HepG2 (cell line): Measurements from ENCODE around the gene NLGN2. TPM values are rescaled to one million over a fixed set of nuclear protein-coding genes. Genes with fewer than 3 reads are reported as not detected.
A peak's percentile ranks its signal among the peaks of the same experiment; 100 is the strongest.

ENCODE experiments used
- ATF7 ChIP-seq, 2 experiments: fragments of 450-650 bp in 1 of 2; sonication (generic) in 1 of 2; formaldehyde crosslinking in 1 of 2; IDR thresholded peaks; 2 replicates each; pipeline versions ENCODE4 v1.4.0 to v1.6.1; 2016 to 2020; ENCODE audit warnings: antibody characterized with exemption in 1 of 2, mild to moderate bottlenecking in 1 of 2, missing genetic modification reagents in 1 of 2
- CAMTA2 ChIP-seq: sonication (generic); formaldehyde crosslinking; IDR thresholded peaks from 2 replicates; pipeline ENCODE4 v1.4.0; 2020; ENCODE audit warnings: mild to moderate bottlenecking, missing genetic modification reagents, borderline replicate concordance
- FOXP1 ChIP-seq, 2 experiments: fragments of 450-650 bp in 1 of 2; IDR thresholded peaks; 2 replicates each; pipeline ENCODE4 v1.6.1; 2017 to 2018; ENCODE audit warnings: antibody characterized with exemption in 1 of 2
- HMGA1 ChIP-seq: sonication (generic); formaldehyde crosslinking; conservative IDR thresholded peaks from 2 replicates; pipeline ENCODE4 v1.4.0; 2020; ENCODE audit warnings: missing genetic modification reagents
- KDM4B ChIP-seq: sonication (generic); formaldehyde crosslinking; IDR thresholded peaks from 2 replicates; pipeline ENCODE4 v1.4.0; 2020; ENCODE audit warnings: missing genetic modification reagents
- PAF1 ChIP-seq: IDR thresholded peaks from 2 replicates; pipeline ENCODE4 v1.6.1; 2016; ENCODE audit warnings: missing genetic modification reagents, missing compliant biosample characterization
- POLR2A ChIP-seq, 2 experiments: IDR thresholded peaks; 2 replicates each; pipeline ENCODE4 v1.6.1; 2011; ENCODE audit warnings: low read depth in 2 of 2, low read length in 2 of 2, mild to moderate bottlenecking in 1 of 2, moderate library complexity in 1 of 2; ENCODE audit not compliant: insufficient read depth in 1 of 2
- ZNF205 ChIP-seq: IDR thresholded peaks from 2 replicates; pipeline ENCODE4 v1.6.1; 2018; ENCODE audit warnings: missing biosample characterization, missing genetic modification reagents
- ZNF292 ChIP-seq: sonication (generic); formaldehyde crosslinking; IDR thresholded peaks from 2 replicates; pipeline ENCODE4 v1.8.1; 2022; ENCODE audit warnings: mild to moderate bottlenecking, low read depth, missing genetic modification reagents, borderline replicate concordance
- ZNF329 ChIP-seq: sonication (generic); formaldehyde crosslinking; IDR thresholded peaks from 2 replicates; pipeline ENCODE4 v1.9.0; 2021; ENCODE audit warnings: low read depth, mild to moderate bottlenecking, missing genetic modification reagents
- ZNF674 ChIP-seq: sonication (generic); formaldehyde crosslinking; IDR thresholded peaks from 2 replicates; pipeline ENCODE4 v1.5.0; 2020; ENCODE audit warnings: low read depth, mild to moderate bottlenecking, missing genetic modification reagents
- ZNF839 ChIP-seq: sonication (generic); formaldehyde crosslinking; IDR thresholded peaks from 2 replicates; pipeline ENCODE4 v1.4.0; 2020; ENCODE audit warnings: missing genetic modification reagents, mild to moderate bottlenecking, borderline replicate concordance
- polyA plus RNA-seq, 8 experiments: library from polyadenylated mRNA; depleted of rRNA in 3 of 8; stranded (reverse) in 7 of 8; unstranded in 1 of 8; fragments of >200 nt; fragmentation: Illumina TruSeq in 4 of 8; extraction: Trizol in 4 of 8; gene quantifications; 2 replicates each; pipeline versions ENCODE4 v1.2.1 to v1.2.3, GENCODE V29; 2011 to 2016; ENCODE audit warnings: low read depth in 4 of 8, missing spikeins in 1 of 8, mixed read lengths in 1 of 8; ENCODE audit not compliant: insufficient read depth in 1 of 8
- total RNA-seq, 5 experiments: library from RNA; depleted of rRNA; stranded (reverse); fragments of >200 nt; fragmentation: Illumina TruSeq; extraction: Trizol; gene quantifications; 2 replicates each; pipeline ENCODE4 v1.2.3, GENCODE V29; 2016; ENCODE audit warnings: low read depth in 1 of 5
- TF ChIP-seq, protein P1 (sequence below): IDR thresholded peaks from 2 replicates; pipeline ENCODE4 v1.6.1; 2016; ENCODE audit warnings: low read depth, missing genetic modification reagents, missing compliant biosample characterization
- TF ChIP-seq, protein P2 (sequence below): sonication (generic); formaldehyde crosslinking; IDR thresholded peaks from 2 replicates; pipeline ENCODE4 v1.8.1; 2023; ENCODE audit warnings: mild to moderate bottlenecking, missing genetic modification reagents
- TF ChIP-seq, protein P3 (sequence below): sonication (generic); formaldehyde crosslinking; IDR thresholded peaks from 2 replicates; pipeline ENCODE4 v1.4.0; 2020; ENCODE audit warnings: mild to moderate bottlenecking, missing genetic modification reagents

Gene NLGN2
- total and polyA plus RNA-seq, 2 of the 13 experiments (the other 11 are each of a cell fraction or from before 2014, with no cell fraction given), result 1.9 to 11.0 TPM

DNA sequence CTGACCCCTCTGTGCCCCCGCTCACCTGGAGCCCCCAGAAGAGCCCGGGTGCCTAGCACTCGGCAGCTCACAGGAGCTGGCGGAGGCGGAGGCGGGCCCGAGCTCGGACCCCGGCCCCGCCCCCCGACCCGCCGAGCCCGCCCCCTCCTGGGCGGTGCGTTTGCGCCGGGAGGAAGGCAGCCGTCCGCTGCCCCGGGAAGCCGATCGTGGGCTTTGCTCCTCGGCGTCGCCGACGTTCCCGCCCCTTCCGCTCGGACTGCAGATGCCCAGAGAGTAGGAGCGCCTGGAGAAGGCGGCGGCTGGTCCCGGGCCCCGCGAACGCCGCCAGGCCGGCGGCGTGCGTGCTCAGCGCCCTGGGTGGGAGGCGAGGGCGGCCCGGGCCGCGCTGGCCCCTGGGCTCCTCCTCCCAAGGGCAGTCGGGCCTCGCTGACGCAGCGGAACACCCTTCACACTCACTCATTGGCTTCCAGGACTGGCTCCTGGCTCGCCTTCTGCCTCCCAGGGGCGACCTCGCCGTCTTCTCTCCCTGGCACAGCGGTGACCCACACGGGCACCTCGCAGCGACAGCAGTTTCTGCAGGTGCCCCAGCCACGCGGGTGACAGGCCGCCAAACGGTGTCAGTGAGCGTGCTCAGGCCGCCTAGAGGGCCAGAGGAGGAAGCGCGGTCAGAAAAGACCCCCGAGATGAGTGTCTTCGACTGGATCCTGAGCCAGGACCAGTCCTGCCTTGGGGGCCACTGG, 13.0 kb upstream of the NLGN2 start, which contains the start of gene PLSCR3 (continued):
- TF ChIP-seq, protein P1, sequence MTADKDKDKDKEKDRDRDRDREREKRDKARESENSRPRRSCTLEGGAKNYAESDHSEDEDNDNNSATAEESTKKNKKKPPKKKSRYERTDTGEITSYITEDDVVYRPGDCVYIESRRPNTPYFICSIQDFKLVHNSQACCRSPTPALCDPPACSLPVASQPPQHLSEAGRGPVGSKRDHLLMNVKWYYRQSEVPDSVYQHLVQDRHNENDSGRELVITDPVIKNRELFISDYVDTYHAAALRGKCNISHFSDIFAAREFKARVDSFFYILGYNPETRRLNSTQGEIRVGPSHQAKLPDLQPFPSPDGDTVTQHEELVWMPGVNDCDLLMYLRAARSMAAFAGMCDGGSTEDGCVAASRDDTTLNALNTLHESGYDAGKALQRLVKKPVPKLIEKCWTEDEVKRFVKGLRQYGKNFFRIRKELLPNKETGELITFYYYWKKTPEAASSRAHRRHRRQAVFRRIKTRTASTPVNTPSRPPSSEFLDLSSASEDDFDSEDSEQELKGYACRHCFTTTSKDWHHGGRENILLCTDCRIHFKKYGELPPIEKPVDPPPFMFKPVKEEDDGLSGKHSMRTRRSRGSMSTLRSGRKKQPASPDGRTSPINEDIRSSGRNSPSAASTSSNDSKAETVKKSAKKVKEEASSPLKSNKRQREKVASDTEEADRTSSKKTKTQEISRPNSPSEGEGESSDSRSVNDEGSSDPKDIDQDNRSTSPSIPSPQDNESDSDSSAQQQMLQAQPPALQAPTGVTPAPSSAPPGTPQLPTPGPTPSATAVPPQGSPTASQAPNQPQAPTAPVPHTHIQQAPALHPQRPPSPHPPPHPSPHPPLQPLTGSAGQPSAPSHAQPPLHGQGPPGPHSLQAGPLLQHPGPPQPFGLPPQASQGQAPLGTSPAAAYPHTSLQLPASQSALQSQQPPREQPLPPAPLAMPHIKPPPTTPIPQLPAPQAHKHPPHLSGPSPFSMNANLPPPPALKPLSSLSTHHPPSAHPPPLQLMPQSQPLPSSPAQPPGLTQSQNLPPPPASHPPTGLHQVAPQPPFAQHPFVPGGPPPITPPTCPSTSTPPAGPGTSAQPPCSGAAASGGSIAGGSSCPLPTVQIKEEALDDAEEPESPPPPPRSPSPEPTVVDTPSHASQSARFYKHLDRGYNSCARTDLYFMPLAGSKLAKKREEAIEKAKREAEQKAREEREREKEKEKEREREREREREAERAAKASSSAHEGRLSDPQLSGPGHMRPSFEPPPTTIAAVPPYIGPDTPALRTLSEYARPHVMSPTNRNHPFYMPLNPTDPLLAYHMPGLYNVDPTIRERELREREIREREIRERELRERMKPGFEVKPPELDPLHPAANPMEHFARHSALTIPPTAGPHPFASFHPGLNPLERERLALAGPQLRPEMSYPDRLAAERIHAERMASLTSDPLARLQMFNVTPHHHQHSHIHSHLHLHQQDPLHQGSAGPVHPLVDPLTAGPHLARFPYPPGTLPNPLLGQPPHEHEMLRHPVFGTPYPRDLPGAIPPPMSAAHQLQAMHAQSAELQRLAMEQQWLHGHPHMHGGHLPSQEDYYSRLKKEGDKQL, result no peak
- TF ChIP-seq ATF7 (IDR thresholded peaks at IDR 0.05) (no peak), ATF7 (CRISPR knock-in tag; IDR thresholded peaks at IDR 0.05) (no peak), ZNF839 (CRISPR knock-in tag) (no peak), PAF1 (CRISPR knock-in tag) (no peak), FOXP1 (IDR thresholded peaks at IDR 0.05) (no peak), FOXP1 (CRISPR knock-in tag; IDR thresholded peaks at IDR 0.05) (no peak), POLR2A (IDR thresholded peaks at IDR 0.05; ENCODE audit: insufficient read depth in 1 of 2, low read depth in 2 of 2, low read length in 2 of 2) (peak; percentile 59 to 84; a peak in 3 of 4 replicates), ZNF205 (CRISPR knock-in tag) (0 out of 2 replicates have a peak, but pooled peaks have one; percentile 31), KDM4B (no peak), ZNF292 (no peak), ZNF674 (CRISPR knock-in tag) (no peak), ZNF329 (CRISPR knock-in tag) (0 out of 2 replicates have a peak, but pooled peaks have one; percentile 13), CAMTA2 (CRISPR knock-in tag) (no peak), HMGA1 (CRISPR knock-in tag) (no peak)
- TF ChIP-seq, protein P2, sequence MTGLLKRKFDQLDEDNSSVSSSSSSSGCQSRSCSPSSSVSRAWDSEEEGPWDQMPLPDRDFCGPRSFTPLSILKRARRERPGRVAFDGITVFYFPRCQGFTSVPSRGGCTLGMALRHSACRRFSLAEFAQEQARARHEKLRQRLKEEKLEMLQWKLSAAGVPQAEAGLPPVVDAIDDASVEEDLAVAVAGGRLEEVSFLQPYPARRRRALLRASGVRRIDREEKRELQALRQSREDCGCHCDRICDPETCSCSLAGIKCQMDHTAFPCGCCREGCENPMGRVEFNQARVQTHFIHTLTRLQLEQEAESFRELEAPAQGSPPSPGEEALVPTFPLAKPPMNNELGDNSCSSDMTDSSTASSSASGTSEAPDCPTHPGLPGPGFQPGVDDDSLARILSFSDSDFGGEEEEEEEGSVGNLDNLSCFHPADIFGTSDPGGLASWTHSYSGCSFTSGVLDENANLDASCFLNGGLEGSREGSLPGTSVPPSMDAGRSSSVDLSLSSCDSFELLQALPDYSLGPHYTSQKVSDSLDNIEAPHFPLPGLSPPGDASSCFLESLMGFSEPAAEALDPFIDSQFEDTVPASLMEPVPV (CRISPR knock-in tag), result peak; percentile 63; the same call in 1 of the 2 replicates
- TF ChIP-seq, protein P3, sequence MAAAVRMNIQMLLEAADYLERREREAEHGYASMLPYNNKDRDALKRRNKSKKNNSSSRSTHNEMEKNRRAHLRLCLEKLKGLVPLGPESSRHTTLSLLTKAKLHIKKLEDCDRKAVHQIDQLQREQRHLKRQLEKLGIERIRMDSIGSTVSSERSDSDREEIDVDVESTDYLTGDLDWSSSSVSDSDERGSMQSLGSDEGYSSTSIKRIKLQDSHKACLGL (CRISPR knock-in tag), result peak; percentile 50; the same call in 1 of the 2 replicates
